GM10266 (cell line): ENCODE measurements around the gene PGAM5.

ENCODE experiments used
- DNase-seq: peaks from one replicate; pipeline ENCODE4 v3.0.0; 2012; ENCODE audit errors: extremely low spot score
- CTCF ChIP-seq: IDR thresholded peaks from 2 replicates; pipeline ENCODE4 v1.5.1; 2012; ENCODE audit warnings: mild to moderate bottlenecking, low read depth; ENCODE audit not compliant: control insufficient read depth, insufficient read depth; ENCODE audit errors: missing control alignments

The PGAM5 gene

GRCh38 chr12:132723015-132723763 is 12.5 kb downstream of the PGAM5 start:
- DNase-seq, result no peak
- TF ChIP-seq CTCF, result no peak

- no peak for DNase-seq
- TF ChIP-seq CTCF, result no peak
Observed at GRCh38 chr12:132723764-132724140, 13.1 kb downstream of the PGAM5 start.

GRCh38 chr12:132724506-132725241 is 14.0 kb downstream of the PGAM5 start:
- no peak for TF ChIP-seq CTCF
- DNase-seq, result no peak

GRCh38 chr12:132726386-132726785 is 15.7 kb downstream of the PGAM5 start:
- no peak for DNase-seq
- no peak for TF ChIP-seq CTCF

GRCh38 chr12:132727091-132727794 is 16.6 kb downstream of the PGAM5 start:
- no peak for DNase-seq
- no peak for TF ChIP-seq CTCF

GRCh38 chr12:132728502-132728901 is 17.9 kb downstream of the PGAM5 start:
- no peak for DNase-seq

More at GRCh38 chr12:132728502-132728901, 17.9 kb downstream of the PGAM5 start:
- no peak for TF ChIP-seq CTCF
